HEK293T (cell line): ENCODE results near the gene BBS12.

Experiments
- BHLHE40 ChIP-seq: fragments of 450-650 bp; IDR thresholded peaks from 2 replicates; pipeline ENCODE4 v1.6.1; 2016; ENCODE audit warnings: mild to moderate bottlenecking, moderate library complexity, borderline replicate concordance
- ELF4 ChIP-seq: fragments of 450-650 bp; IDR thresholded peaks from 2 replicates; pipeline ENCODE4 v1.6.1; 2017; ENCODE audit warnings: antibody characterized with exemption
- FOXA1 ChIP-seq: fragments of 450-650 bp; IDR thresholded peaks from 2 replicates; pipeline ENCODE4 v1.6.1; 2016; ENCODE audit warnings: mild to moderate bottlenecking
- FOXK2 ChIP-seq: fragments of 450-650 bp; IDR thresholded peaks from 2 replicates; pipeline ENCODE4 v1.6.1; 2016; ENCODE audit warnings: mild to moderate bottlenecking
- FOXM1 ChIP-seq: fragments of 450-650 bp; IDR thresholded peaks from 2 replicates; pipeline ENCODE4 v1.6.1; 2017; ENCODE audit warnings: mild to moderate bottlenecking, borderline replicate concordance
- HDGF ChIP-seq: fragments of 450-650 bp; IDR thresholded peaks from 2 replicates; pipeline ENCODE4 v1.6.1; 2017; ENCODE audit warnings: antibody characterized with exemption, borderline replicate concordance
- L3MBTL2 ChIP-seq: fragments of 450-650 bp; conservative IDR thresholded peaks from 2 replicates; pipeline ENCODE4 v1.6.1; 2016; ENCODE audit warnings: mild to moderate bottlenecking
- LEF1 ChIP-seq: fragments of 450-650 bp; IDR thresholded peaks from 2 replicates; pipeline ENCODE4 v1.6.1; 2017; ENCODE audit warnings: mild to moderate bottlenecking, borderline replicate concordance
- SP1 ChIP-seq: fragments of 450-650 bp; IDR thresholded peaks from 2 replicates; pipeline ENCODE4 v1.6.1; 2017
- SUZ12 ChIP-seq: fragments of 450-650 bp; IDR thresholded peaks from 2 replicates; pipeline ENCODE4 v1.6.1; 2016; ENCODE audit warnings: mild to moderate bottlenecking
- TARDBP ChIP-seq: fragments of 450-650 bp; IDR thresholded peaks from 2 replicates; pipeline ENCODE4 v1.6.1; 2016
- TF ChIP-seq, protein P1 (sequence below): fragments of 450-650 bp; IDR thresholded peaks from 2 replicates; pipeline ENCODE4 v1.6.1; 2016

DNA sequence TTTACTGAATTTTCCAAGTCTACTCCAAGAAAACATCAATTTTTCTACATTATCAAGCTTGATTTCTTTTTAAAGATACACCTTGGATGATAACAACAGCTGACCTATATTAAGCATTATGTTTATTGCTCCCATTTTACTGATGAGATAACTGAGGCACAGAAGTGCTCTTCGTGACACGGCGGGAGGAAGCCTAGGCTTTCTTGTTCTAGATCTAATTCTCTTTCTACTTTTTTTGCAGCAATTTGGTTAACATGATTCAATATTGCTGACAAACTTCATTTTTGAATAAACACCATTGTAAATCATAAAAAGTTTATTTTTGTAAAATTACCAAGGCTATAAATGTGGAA is 33.8 kb downstream of the BBS12 start:
- no peak for TF ChIP-seq SP1
- TF ChIP-seq FOXM1, result no peak
- no peak for TF ChIP-seq FOXK2
- no peak for TF ChIP-seq TARDBP
- no peak for TF ChIP-seq FOXA1
- TF ChIP-seq L3MBTL2, result no peak
- TF ChIP-seq LEF1, result no peak
- no peak for TF ChIP-seq ELF4
- TF ChIP-seq SUZ12, result no peak
- TF ChIP-seq BHLHE40, result no peak
- TF ChIP-seq, protein P1, sequence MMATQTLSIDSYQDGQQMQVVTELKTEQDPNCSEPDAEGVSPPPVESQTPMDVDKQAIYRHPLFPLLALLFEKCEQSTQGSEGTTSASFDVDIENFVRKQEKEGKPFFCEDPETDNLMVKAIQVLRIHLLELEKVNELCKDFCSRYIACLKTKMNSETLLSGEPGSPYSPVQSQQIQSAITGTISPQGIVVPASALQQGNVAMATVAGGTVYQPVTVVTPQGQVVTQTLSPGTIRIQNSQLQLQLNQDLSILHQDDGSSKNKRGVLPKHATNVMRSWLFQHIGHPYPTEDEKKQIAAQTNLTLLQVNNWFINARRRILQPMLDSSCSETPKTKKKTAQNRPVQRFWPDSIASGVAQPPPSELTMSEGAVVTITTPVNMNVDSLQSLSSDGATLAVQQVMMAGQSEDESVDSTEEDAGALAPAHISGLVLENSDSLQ, result no peak
- TF ChIP-seq HDGF, result no peak
